ENCODE results near the gene DMXL1. TPM values are rescaled to one million over a fixed set of nuclear protein-coding genes. Genes with fewer than 3 reads are reported as not detected.
"Not testable (repeated sequence)": the region's sequence is repeated elsewhere in the genome, so short reads cannot be mapped to it uniquely, and the experiment has no call there.

The DMXL1 gene
- total RNA-seq, 3 donors from 2014 or later (not counting 1 experiment from before 2014, with no cell fraction given): 36.7 to 43.0 (median 39.9) TPM

- Histone ChIP-seq H3K27ac (ENCODE audit: low read length) (no peak overlapping the region), H3K4me1 (ENCODE audit: control insufficient read depth, insufficient read depth, low read length) (no peaks in the 10 kb centered on the region), H3K27me3 (ENCODE audit: control insufficient read depth, insufficient read depth, low read length) (no peaks in the 10 kb centered on the region), H3K4me3 (ENCODE audit: low read length) (no peak overlapping the region), H3K9me3 (ENCODE audit: control insufficient read depth, insufficient read depth, low read length) (no peaks in the 10 kb centered on the region), H3K36me3 (ENCODE audit: control insufficient read depth, insufficient read depth, low read length) (peaks cover 35% of the 10 kb centered on the region)
- ATAC-seq (no peak), DNase-seq (no peak)
- no peak overlapping the region for H3K27ac Mint-ChIP-seq
- H3K9me3 Mint-ChIP-seq: no peaks in the 10 kb centered on the region
- H3K36me3 Mint-ChIP-seq: peaks cover 18% of the 10 kb centered on the region
- no peaks in the 10 kb centered on the region for H3K27me3 Mint-ChIP-seq (ENCODE audit: low read depth in 2 of 2)
- H3K4me3 Mint-ChIP-seq: no peak overlapping the region
- 93% methylated on average over 5 of the region's 5 CpGs for WGBS (ENCODE audit: insufficient coverage)
- intact Hi-C loops (cut with micrococcal nuclease): no loop called here
- no peak for TF ChIP-seq CTCF (IDR thresholded peaks at IDR 0.05)
- peaks cover 0 to 5% of the 10 kb centered on the region in 2 donors for H3K4me1 Mint-ChIP-seq
These were observed 41.3 kb downstream of the DMXL1 start for GRCh38 chr5:119112151-119112550.

- intact Hi-C loops (cut with micrococcal nuclease): no loop called here
- Histone ChIP-seq H3K4me1 (ENCODE audit: control insufficient read depth, insufficient read depth, low read length) (no peaks in the 10 kb centered on the region), H3K9me3 (ENCODE audit: control insufficient read depth, insufficient read depth, low read length) (no peaks in the 10 kb centered on the region), H3K27ac (ENCODE audit: low read length) (no peak overlapping the region), H3K36me3 (ENCODE audit: control insufficient read depth, insufficient read depth, low read length) (peaks cover 42% of the 10 kb centered on the region), H3K4me3 (ENCODE audit: low read length) (no peak overlapping the region), H3K27me3 (ENCODE audit: control insufficient read depth, insufficient read depth, low read length) (no peaks in the 10 kb centered on the region)
- TF ChIP-seq CTCF (IDR thresholded peaks at IDR 0.05): no peak
- 100% methylated on average over 2 of the region's 2 CpGs for WGBS (ENCODE audit: insufficient coverage)
- Mint-ChIP-seq H3K36me3 (peaks cover 40% of the 10 kb centered on the region), H3K4me1 (peaks cover 0 to 6% of the 10 kb centered on the region in 2 donors), H3K27ac (no peak overlapping the region), H3K27me3 (ENCODE audit: low read depth in 2 of 2) (no peaks in the 10 kb centered on the region), H3K4me3 (no peak overlapping the region), H3K9me3 (no peaks in the 10 kb centered on the region)
- ATAC-seq: no peak
- DNase-seq: no peak
These were observed 46.4 kb downstream of the DMXL1 start for GRCh38 chr5:119117237-119117636.

GRCh38 chr5:119118000-119118399, 47.1 kb downstream of the DMXL1 start:
- Histone ChIP-seq H3K9me3 (ENCODE audit: control insufficient read depth, insufficient read depth, low read length) (no peaks in the 10 kb centered on the region), H3K27me3 (ENCODE audit: control insufficient read depth, insufficient read depth, low read length) (no peaks in the 10 kb centered on the region), H3K36me3 (ENCODE audit: control insufficient read depth, insufficient read depth, low read length) (peaks cover 42% of the 10 kb centered on the region), H3K4me1 (ENCODE audit: control insufficient read depth, insufficient read depth, low read length) (no peaks in the 10 kb centered on the region), H3K4me3 (ENCODE audit: low read length) (no peak overlapping the region), H3K27ac (ENCODE audit: low read length) (no peak overlapping the region)
- Mint-ChIP-seq H3K36me3 (peaks cover 40% of the 10 kb centered on the region), H3K27me3 (ENCODE audit: low read depth in 2 of 2) (no peaks in the 10 kb centered on the region), H3K9me3 (no peaks in the 10 kb centered on the region), H3K4me1 (peaks cover 0 to 4% of the 10 kb centered on the region in 2 donors), H3K27ac (no peak overlapping the region), H3K4me3 (no peak overlapping the region)
- ATAC-seq (no peak), DNase-seq (no peak)
- no peak for TF ChIP-seq CTCF (IDR thresholded peaks at IDR 0.05)
- intact Hi-C loops (cut with micrococcal nuclease): no loop called here

- no peak for TF ChIP-seq CTCF (IDR thresholded peaks at IDR 0.05)
- intact Hi-C loops (cut with micrococcal nuclease): no loop called here
- Mint-ChIP-seq H3K27me3 (ENCODE audit: low read depth in 2 of 2) (no peaks in the 10 kb centered on the region), H3K36me3 (peaks cover 40% of the 10 kb centered on the region), H3K9me3 (no peaks in the 10 kb centered on the region), H3K4me1 (peaks cover 0 to 4% of the 10 kb centered on the region in 2 donors), H3K4me3 (no peak overlapping the region), H3K27ac (no peak overlapping the region)
- Histone ChIP-seq H3K36me3 (ENCODE audit: control insufficient read depth, insufficient read depth, low read length) (peaks cover 34% of the 10 kb centered on the region), H3K27ac (ENCODE audit: low read length) (no peak overlapping the region), H3K9me3 (ENCODE audit: control insufficient read depth, insufficient read depth, low read length) (no peaks in the 10 kb centered on the region), H3K4me1 (ENCODE audit: control insufficient read depth, insufficient read depth, low read length) (no peaks in the 10 kb centered on the region), H3K4me3 (ENCODE audit: low read length) (no peak overlapping the region), H3K27me3 (ENCODE audit: control insufficient read depth, insufficient read depth, low read length) (no peaks in the 10 kb centered on the region)
- no peak for DNase-seq
- no peak for ATAC-seq
- 100% methylated on average over 3 of the region's 4 CpGs for WGBS (ENCODE audit: insufficient coverage)
These were observed 50.0 kb downstream of the DMXL1 start for GRCh38 chr5:119120893-119121292.

- H3K9me3 ChIP-seq (ENCODE audit: control insufficient read depth, insufficient read depth, low read length); H3K4me3 Mint-ChIP-seq; intact Hi-C loops (cut with micrococcal nuclease); DNase-seq; H3K27me3 Mint-ChIP-seq (ENCODE audit: low read depth in 2 of 2); ATAC-seq; H3K4me3 ChIP-seq (ENCODE audit: low read length); H3K27ac Mint-ChIP-seq; H3K4me1 ChIP-seq (ENCODE audit: control insufficient read depth, insufficient read depth, low read length); H3K9me3 Mint-ChIP-seq; H3K4me1 Mint-ChIP-seq; H3K27ac ChIP-seq (ENCODE audit: low read length); H3K27me3 ChIP-seq (ENCODE audit: control insufficient read depth, insufficient read depth, low read length): not testable (repeated sequence)
- H3K36me3 ChIP-seq (ENCODE audit: control insufficient read depth, insufficient read depth, low read length): peaks cover 18% of the 10 kb centered on the region
- 95% methylated on average over 25 of the region's 27 CpGs for WGBS (ENCODE audit: insufficient coverage)
- peaks cover 26% of the 10 kb centered on the region for H3K36me3 Mint-ChIP-seq
These were observed 51.6 kb downstream of the DMXL1 start for GRCh38 chr5:119122474-119122873.
